ENCODE results near the gene TOX3. TPM values are rescaled to one million over a fixed set of nuclear protein-coding genes. Genes with fewer than 3 reads are reported as not detected.

TOX3 gene
- total and polyA plus RNA-seq, 2 of the 8 experiments (the other 6 are each of a cell fraction or from before 2014, with no cell fraction given): 16.7 to 31.2 TPM

- Histone ChIP-seq H2BK20ac (ENCODE audit: low read length) (peak overlapping the region; percentile 11; the same call in 1 of the 2 replicates), H3K9me3 (ENCODE audit: insufficient read depth in 2 of 2, low read depth in 1 of 2, low read length in 1 of 2) (no peaks in the 10 kb centered on the region), H2AK5ac (ENCODE audit: low read depth, low read length) (no peak overlapping the region), H3K23ac (ENCODE audit: insufficient read length) (no peak overlapping the region), H3K4me2 (ENCODE audit: insufficient read depth in 1 of 2, low read depth in 2 of 2, low read length in 2 of 2) (no peak overlapping the region), H4K5ac (ENCODE audit: insufficient read length, low read depth, low read length) (no peak overlapping the region), H3K36me3 (ENCODE audit: control insufficient read depth in 2 of 4, insufficient read depth in 4 of 4, low read length in 3 of 4) (no peaks in the 10 kb centered on the region), H3K27ac (ENCODE audit: low read depth, low read length) (no peak overlapping the region), H3K4me1 (replicated peaks in 1 of 4; ENCODE audit: control insufficient read depth in 3 of 4, insufficient read depth in 4 of 4, low read length in 3 of 4) (no peaks in the 10 kb centered on the region), H3K9ac (replicated peaks in 1 of 4; ENCODE audit: extremely low read depth in 1 of 4, low read depth in 3 of 4, low read length in 3 of 4) (no peak overlapping the region; a peak in 1 of 7 replicates), H3K23me2 (ENCODE audit: low read depth, low read length) (no peaks in the 10 kb centered on the region), H2BK120ac (replicated peaks; ENCODE audit: low read depth, low read length) (no peak overlapping the region), H4K20me1 (replicated peaks in 1 of 2; ENCODE audit: control insufficient read depth in 1 of 2, insufficient read depth in 2 of 2, low read length in 2 of 2) (no peaks in the 10 kb centered on the region), H3K18ac (ENCODE audit: extremely low read depth, low read length) (peak overlapping the region; percentile 21; the same call in 1 of the 2 replicates), H3K14ac (ENCODE audit: insufficient read length) (no peak overlapping the region), H4K8ac (ENCODE audit: extremely low read depth, insufficient read depth, low read length) (no peak overlapping the region), H3K4me3 (ENCODE audit: extremely low read depth in 1 of 4, insufficient read depth in 2 of 4, low read depth in 3 of 4, low read length in 4 of 4) (no peak overlapping the region), H3K56ac (replicated peaks; ENCODE audit: insufficient read length, low read depth, low read length) (no peak overlapping the region), H3K27me3 (replicated peaks in 1 of 4; ENCODE audit: control insufficient read depth in 3 of 4, extremely low read depth in 1 of 4, insufficient read depth in 3 of 4, low read length in 3 of 4) (no peaks in the 10 kb centered on the region), H3K79me1 (ENCODE audit: low read depth, low read length) (no peaks in the 10 kb centered on the region), H2BK12ac (ENCODE audit: low read depth, low read length) (0 out of 2 replicates have a peak overlapping the region, but pooled peaks have one; percentile 45), H3K4ac (replicated peaks; ENCODE audit: insufficient read length, low read depth, low read length) (no peak overlapping the region), H2AFZ (ENCODE audit: low read length) (peak overlapping the region; percentile 79; the same call in 1 of the 2 replicates), H4K91ac (replicated peaks; ENCODE audit: insufficient read length, low read length) (no peak overlapping the region), H2BK5ac (ENCODE audit: low read depth, low read length) (no peak overlapping the region), H2BK15ac (ENCODE audit: low read length) (no peak overlapping the region), H3K79me2 (ENCODE audit: control insufficient read depth in 1 of 2, insufficient read depth in 2 of 2, low read length in 2 of 2) (no peaks in the 10 kb centered on the region)
- ChIA-PET CTCF (ENCODE audit: partially characterized antibody) (interaction anchor here (1.0 to 1.4 kb wide), 4 partner anchors 12 to 337 kb away, joined by 3 to 6 read pairs (median 3); no protein-coding TSS in a partner anchor), POLR2A (ENCODE audit: partially characterized antibody) (interaction anchor here (1.3 kb wide), 1 partner anchor 12 kb away, joined by 3 read pairs; no protein-coding TSS in a partner anchor)
- WGBS, 2 experiments (ENCODE audit: extremely low coverage in 1 of 2, insufficient coverage in 1 of 2, insufficient read length in 1 of 2, insufficient replicate concordance in 2 of 2, low coverage in 1 of 2, low lambda C conversion rate in 2 of 2, missing lambda C conversion rate in 1 of 2): 85% methylated on average over 9 of the region's 9 CpGs; no CpG with 5 or more reads in 1 of the 2 experiments
- no peak for FAIRE-seq
- DNase-seq (ENCODE audit: low read depth in 1 of 2, low spot score in 2 of 2): no peak
- no peak for TF ChIP-seq ZNF274 (IDR thresholded peaks at IDR 0.05; ENCODE audit: borderline replicate concordance, extremely low read depth, low read length)
- TF ChIP-seq CTCF (IDR thresholded peaks at IDR 0.05; ENCODE audit: control extremely low read depth in 1 of 3, insufficient read depth in 1 of 3, low read depth in 1 of 3, low read length in 3 of 3): no peak
- TF ChIP-seq RBBP5 (IDR thresholded peaks at IDR 0.05; ENCODE audit: borderline replicate concordance, low read depth, low read length): no peak
- no peak for TF ChIP-seq GTF2F1 (IDR thresholded peaks at IDR 0.05; ENCODE audit: borderline replicate concordance, low read depth, low read length)
- TF ChIP-seq JUND (IDR thresholded peaks at IDR 0.05; ENCODE audit: low read length): no peak
- TF ChIP-seq POLR2AphosphoS5 (IDR thresholded peaks at IDR 0.05; ENCODE audit: low read depth, low read length): no peak
- no peak for TF ChIP-seq CREB1 (IDR thresholded peaks at IDR 0.05)
- TF ChIP-seq POU5F1 (IDR thresholded peaks at IDR 0.05; ENCODE audit: low read depth, low read length): no peak
- no peak for TF ChIP-seq CBX8 (IDR thresholded peaks at IDR 0.05; ENCODE audit: borderline replicate concordance, low read depth, low read length)
- no peak for TF ChIP-seq SRF (IDR thresholded peaks at IDR 0.05; ENCODE audit: low read depth, low read length)
Measured at GRCh38 chr16:52577130-52577706, 30.3 kb upstream of the TOX3 start.

Measured in H1 (cell line).